ENCODE data around the gene GNB5.

GRCh38 chr15:52158084-52158765, 33.0 kb downstream of the GNB5 start:
- TF ChIP-seq CTCF (IDR thresholded peaks at IDR 0.05; ENCODE audit: insufficient read depth, low read length) = no peak
- no peak for TF ChIP-seq POLR2AphosphoS5 (IDR thresholded peaks at IDR 0.05; ENCODE audit: low read depth)
- TF ChIP-seq GABPA (IDR thresholded peaks at IDR 0.05; ENCODE audit: low read depth) = no peak
- no peak for TF ChIP-seq REST (IDR thresholded peaks at IDR 0.05; ENCODE audit: insufficient replicate concordance, low read depth)
- no peak for TF ChIP-seq SPI1 (IDR thresholded peaks at IDR 0.05; ENCODE audit: borderline replicate concordance, low read depth)

All from HL-60 (cell line).